UCSD-AML1 (cell line): ENCODE data around the gene RDH13.
"Not testable (repeated sequence)": the region's sequence is repeated elsewhere in the genome, so short reads cannot be mapped to it uniquely, and the experiment has no call there.

Experiments
- DNase-seq: peaks from one replicate; lab custom pipeline; 2025; ENCODE audit not compliant: unreplicated experiment; lab: John Stamatoyannopoulos, UW

Gene RDH13

GRCh38 chr19:55018633-55019032 is 44.3 kb downstream of the RDH13 start:
- no peak for DNase-seq

GRCh38 chr19:55018216-55018615 is 44.7 kb downstream of the RDH13 start:
- DNase-seq = no peak

- no peak for DNase-seq
Measured at GRCh38 chr19:55016017-55016416, 46.9 kb downstream of the RDH13 start.

- no peak for DNase-seq
Measured at GRCh38 chr19:55015126-55015525, 47.8 kb downstream of the RDH13 start.

GRCh38 chr19:55014714-55015113 is 48.2 kb downstream of the RDH13 start:
- peak; percentile 81 for DNase-seq

- no peak for DNase-seq
Measured at GRCh38 chr19:55013596-55013995, 49.4 kb downstream of the RDH13 start.

- no peak for DNase-seq
Measured at GRCh38 chr19:55012306-55012705, 50.6 kb downstream of the RDH13 start.

GRCh38 chr19:55010561-55010960 is 52.4 kb downstream of the RDH13 start:
- DNase-seq = not testable (repeated sequence)

- not testable (repeated sequence) for DNase-seq
Measured at GRCh38 chr19:55008781-55009180, 54.2 kb downstream of the RDH13 start.

- not testable (repeated sequence) for DNase-seq
Measured at GRCh38 chr19:55008189-55008588, 54.8 kb downstream of the RDH13 start.

GRCh38 chr19:55007537-55007936 is 55.4 kb downstream of the RDH13 start:
- DNase-seq = not testable (repeated sequence)

- not testable (repeated sequence) for DNase-seq
Measured at GRCh38 chr19:55006795-55007194, 56.2 kb downstream of the RDH13 start.

- DNase-seq = peak; percentile 53
Measured at GRCh38 chr19:55005684-55006488, 57.1 kb downstream of the RDH13 start.

GRCh38 chr19:55000761-55001160 is 62.2 kb downstream of the RDH13 start:
- no peak for DNase-seq

- DNase-seq = not testable (repeated sequence)
Measured at GRCh38 chr19:54998751-54999239, 64.2 kb downstream of the RDH13 start.

- no peak for DNase-seq
Measured at GRCh38 chr19:54995561-54995960, 67.4 kb downstream of the RDH13 start.
